ACHN (cell line): ENCODE measurements around the gene RCSD1.
"Not testable (repeated sequence)": the region's sequence is repeated elsewhere in the genome, so short reads cannot be mapped to it uniquely, and the experiment has no call there.

Experiments
- DNase-seq: peaks from one replicate; pipeline ENCODE4 v3.0.0-alpha.2; 2015
- in situ Hi-C: cut with HindIII; loops from 2 replicates; pipeline ENCODE4 v1.10.0; 2017; ENCODE audit warnings: low sequenced_read_pairs, low pct_ligation_motif_present, low pct_unique_long_range_greater_than_20kb

RCSD1 gene

GRCh38 chr1:167629681-167630567 lies at the start of gene RCSD1:
Gene RCSD1, plus strand, starts transcription at chr1:167630232. Its CDS starts 192 bp downstream, at chr1:167630424.
- in situ Hi-C loops: no loop called here
- no peak for DNase-seq

- DNase-seq: no peak
- in situ Hi-C loops: no loop called here
These were observed 48.0 kb upstream of the RCSD1 start for GRCh38 chr1:167582064-167582463.

GRCh38 chr1:167582722-167583121 lies 47.3 kb upstream of the RCSD1 start:
- DNase-seq: no peak
- in situ Hi-C loops: no loop called here

GRCh38 chr1:167584581-167584980 lies 45.5 kb upstream of the RCSD1 start:
- in situ Hi-C loops: no loop called here
- no peak for DNase-seq

GRCh38 chr1:167587342-167587741 lies 42.7 kb upstream of the RCSD1 start:
- DNase-seq: no peak
- in situ Hi-C loops: no loop called here

- in situ Hi-C loops: no loop called here
- no peak for DNase-seq
These were observed 42.2 kb upstream of the RCSD1 start for GRCh38 chr1:167587872-167588271.

- in situ Hi-C loops: no loop called here
These were observed 41.7 kb upstream of the RCSD1 start for GRCh38 chr1:167588361-167588760.

GRCh38 chr1:167592475-167592874 lies 37.6 kb upstream of the RCSD1 start:
- in situ Hi-C loops: no loop called here
- DNase-seq: no peak

More at GRCh38 chr1:167588361-167588760, 41.7 kb upstream of the RCSD1 start:
- no peak for DNase-seq

- in situ Hi-C loops: no loop called here
- DNase-seq: no peak
These were observed 36.2 kb upstream of the RCSD1 start for GRCh38 chr1:167593860-167594259.

GRCh38 chr1:167594822-167595221 lies 35.2 kb upstream of the RCSD1 start:
- no peak for DNase-seq
- in situ Hi-C loops: no loop called here

GRCh38 chr1:167599957-167600581 lies 30.0 kb upstream of the RCSD1 start:
- in situ Hi-C loops: no loop called here

GRCh38 chr1:167601442-167602383 lies 28.3 kb upstream of the RCSD1 start:
- no peak for DNase-seq
- in situ Hi-C loops: no loop called here

More at GRCh38 chr1:167599957-167600581, 30.0 kb upstream of the RCSD1 start:
- DNase-seq: peak; percentile 50

- in situ Hi-C loops: no loop called here
- DNase-seq: no peak
These were observed 27.2 kb upstream of the RCSD1 start for GRCh38 chr1:167602840-167603239.

- in situ Hi-C loops: no loop called here
- DNase-seq: no peak
These were observed 24.5 kb upstream of the RCSD1 start for GRCh38 chr1:167605576-167605975.

GRCh38 chr1:167611983-167612382 lies 18.0 kb upstream of the RCSD1 start:
- in situ Hi-C loops: no loop called here

GRCh38 chr1:167612587-167613385 lies 17.2 kb upstream of the RCSD1 start:
- DNase-seq: no peak
- in situ Hi-C loops: no loop called here

More at GRCh38 chr1:167611983-167612382, 18.0 kb upstream of the RCSD1 start:
- DNase-seq: no peak

- DNase-seq, in situ Hi-C loops: not testable (repeated sequence)
These were observed 16.0 kb upstream of the RCSD1 start for GRCh38 chr1:167613984-167614383.

- in situ Hi-C loops: no loop called here
- DNase-seq: no peak
These were observed 15.2 kb upstream of the RCSD1 start for GRCh38 chr1:167614851-167615250.
